ENCODE data around the gene HIP1. TPM values are rescaled to one million over a fixed set of nuclear protein-coding genes. Genes with fewer than 3 reads are reported as not detected.
A peak's percentile ranks its signal among the peaks of the same experiment; 100 is the strongest.

The HIP1 gene
- polyA plus RNA-seq, 3 donors = 4.3 to 14.8 (median 5.3) TPM

DNA sequence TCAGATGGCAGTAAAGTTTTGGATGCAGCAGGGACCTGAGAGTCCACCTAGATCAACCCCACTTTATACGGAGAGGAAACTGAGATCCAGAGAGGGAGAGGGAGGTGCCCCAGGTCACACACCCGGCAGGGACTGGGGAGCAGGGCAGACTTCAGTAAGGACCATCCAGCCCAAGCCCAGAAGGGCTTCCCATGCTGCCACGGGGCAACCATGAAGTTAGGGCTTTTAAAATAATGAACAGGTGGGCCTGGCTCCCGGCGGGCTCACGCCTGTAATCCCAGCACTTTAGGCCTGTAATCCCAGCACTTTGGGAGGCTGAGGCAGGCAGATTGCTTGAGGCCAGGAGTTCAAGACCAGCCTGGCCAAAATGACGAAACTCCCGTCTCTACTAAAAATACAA is 98.5 kb downstream of the HIP1 start:
- H3K4me3 Mint-ChIP-seq = peak overlapping the region; percentile 90 to 94
- peaks cover 0 to 5% (median 0%) of the 10 kb centered on the region in 3 donors for H3K27me3 Mint-ChIP-seq (ENCODE audit: low read depth in 3 of 3)
- Histone ChIP-seq H4K20me1 (ENCODE audit: insufficient read depth, low read length) (no peaks in the 10 kb centered on the region), H3K9ac (ENCODE audit: insufficient read depth, low read length, poor library complexity, severe bottlenecking) (peak overlapping the region; percentile 75), H3K36me3 (replicated peaks in 1 of 2; ENCODE audit: control insufficient read depth in 1 of 2, insufficient read depth in 2 of 2, low read length in 2 of 2) (peaks cover 0 to 1% of the 10 kb centered on the region in 2 donors), H3K9me3 (replicated peaks in 1 of 2; ENCODE audit: control insufficient read depth in 1 of 2, insufficient read depth in 1 of 2, low read length in 2 of 2) (peaks cover 0 to 2% of the 10 kb centered on the region in 2 donors), H3K27ac (ENCODE audit: low read depth in 1 of 2, low read length in 2 of 2) (no peak overlapping the region), H3K4me1 (ENCODE audit: control insufficient read depth in 1 of 2, insufficient read depth in 2 of 2, low read length in 2 of 2) (peaks cover 22 to 35% of the 10 kb centered on the region in 2 donors), H3K4me3 (replicated peaks in 1 of 3; ENCODE audit: low read depth in 2 of 3, low read length in 3 of 3) (peak overlapping the region in 1 of 3 experiments; percentile 80), H3K4me2 (replicated peaks; ENCODE audit: extremely low read depth, low read length, poor library complexity, severe bottlenecking) (peak overlapping the region; percentile 73), H3K79me2 (ENCODE audit: insufficient read depth, low read length) (peaks cover 12% of the 10 kb centered on the region), H3K27me3 (ENCODE audit: control insufficient read depth in 2 of 2, insufficient read depth in 2 of 2, low read length in 2 of 2) (no peaks in the 10 kb centered on the region), H2AFZ (ENCODE audit: insufficient read depth, low read depth, low read length, poor library complexity, severe bottlenecking) (peak overlapping the region; percentile 86)
- H3K9me3 Mint-ChIP-seq = peaks cover 0 to 3% (median 0%) of the 10 kb centered on the region in 7 donors
- intact Hi-C loops (cut with micrococcal nuclease) = loop anchor here (5.0 kb wide), 3 partner anchors 33 to 113 kb away; no protein-coding TSS in a partner anchor
- peak overlapping the region in 4 of 7 donors; percentile 65 to 93 (median 76) for H3K27ac Mint-ChIP-seq
- 89% methylated on average over 5 of the region's 8 CpGs for WGBS (ENCODE audit: insufficient coverage)
- H3K36me3 Mint-ChIP-seq = peaks cover under 1 to 3% of the 10 kb centered on the region in 2 donors
- TF ChIP-seq CTCF (IDR thresholded peaks at IDR 0.05) = no peak
- H3K4me1 Mint-ChIP-seq = peaks cover 33% of the 10 kb centered on the region
- no peak for DNase-seq

- peaks cover 3% of the 10 kb centered on the region in 2 donors for H3K36me3 Mint-ChIP-seq
Observed at GRCh38 chr7:75639886-75640190, 98.9 kb downstream of the HIP1 start.

More at GRCh38 chr7:75639886-75640190, 98.9 kb downstream of the HIP1 start:
- TF ChIP-seq CTCF (IDR thresholded peaks at IDR 0.05) = no peak
- peaks cover 0 to 5% (median 0%) of the 10 kb centered on the region in 3 donors for H3K27me3 Mint-ChIP-seq (ENCODE audit: low read depth in 3 of 3)
- H3K9me3 Mint-ChIP-seq = peaks cover 0 to 3% (median 0%) of the 10 kb centered on the region in 7 donors
- Histone ChIP-seq H3K9ac (ENCODE audit: insufficient read depth, low read length, poor library complexity, severe bottlenecking) (peak overlapping the region; percentile 75), H3K4me1 (ENCODE audit: control insufficient read depth in 1 of 2, insufficient read depth in 2 of 2, low read length in 2 of 2) (peaks cover 22 to 35% of the 10 kb centered on the region in 2 donors), H3K4me3 (replicated peaks in 1 of 3; ENCODE audit: low read depth in 2 of 3, low read length in 3 of 3) (peak overlapping the region; percentile 76 to 85 (median 80)), H2AFZ (ENCODE audit: insufficient read depth, low read depth, low read length, poor library complexity, severe bottlenecking) (peak overlapping the region; percentile 86), H4K20me1 (ENCODE audit: insufficient read depth, low read length) (no peaks in the 10 kb centered on the region), H3K4me2 (replicated peaks; ENCODE audit: extremely low read depth, low read length, poor library complexity, severe bottlenecking) (peak overlapping the region; percentile 73), H3K27me3 (ENCODE audit: control insufficient read depth in 2 of 2, insufficient read depth in 2 of 2, low read length in 2 of 2) (no peaks in the 10 kb centered on the region), H3K9me3 (replicated peaks in 1 of 2; ENCODE audit: control insufficient read depth in 1 of 2, insufficient read depth in 1 of 2, low read length in 2 of 2) (peaks cover 0 to 2% of the 10 kb centered on the region in 2 donors), H3K27ac (ENCODE audit: low read depth in 1 of 2, low read length in 2 of 2) (peak overlapping the region in 1 of 2 donors; percentile 75), H3K36me3 (replicated peaks in 1 of 2; ENCODE audit: control insufficient read depth in 1 of 2, insufficient read depth in 2 of 2, low read length in 2 of 2) (peaks cover 0 to 5% of the 10 kb centered on the region in 2 donors), H3K79me2 (ENCODE audit: insufficient read depth, low read length) (peaks cover 12% of the 10 kb centered on the region)
- DNase-seq = no peak
- 13% methylated on average over 6 of the region's 7 CpGs for WGBS (ENCODE audit: insufficient coverage)
- H3K27ac Mint-ChIP-seq = peak overlapping the region in 6 of 7 donors; percentile 65 to 93 (median 82)
- H3K4me3 Mint-ChIP-seq = peak overlapping the region; percentile 90 to 94
- H3K4me1 Mint-ChIP-seq = peaks cover 33% of the 10 kb centered on the region
- intact Hi-C loops (cut with micrococcal nuclease) = loop anchor here (5.0 kb wide), 3 partner anchors 33 to 113 kb away; no protein-coding TSS in a partner anchor
